Endothelial cell of umbilical vein (primary cell): ENCODE measurements around the gene C8A.

Experiments
- EZH2 ChIP-seq: IDR thresholded peaks from 2 replicates; pipeline ENCODE4 v1.6.1; 2012; ENCODE audit warnings: borderline replicate concordance, low read depth, mild to moderate bottlenecking, moderate library complexity, low read length, inconsistent platforms; ENCODE audit not compliant: severe bottlenecking
- FOS ChIP-seq: IDR thresholded peaks from 2 replicates; pipeline ENCODE4 v1.6.1; 2011; ENCODE audit warnings: mild to moderate bottlenecking, low read length, moderate library complexity, borderline replicate concordance; ENCODE audit not compliant: insufficient read depth
- GATA2 ChIP-seq: IDR thresholded peaks from 2 replicates; pipeline ENCODE4 v1.7.0; 2011; ENCODE audit warnings: low read depth, mild to moderate bottlenecking, moderate library complexity, mixed read lengths, low read length; ENCODE audit not compliant: insufficient read length, insufficient read depth
- JUN ChIP-seq: IDR thresholded peaks from 2 replicates; pipeline ENCODE4 v1.6.1; 2011; ENCODE audit warnings: borderline replicate concordance, low read depth; ENCODE audit not compliant: insufficient read length, insufficient read depth
- MAX ChIP-seq: IDR thresholded peaks from 2 replicates; pipeline ENCODE4 v1.6.1; 2011; ENCODE audit not compliant: insufficient read depth, insufficient read length
- MYC ChIP-seq: IDR thresholded peaks from one replicate; pipeline ENCODE4 v1.6.1; 2011; ENCODE audit warnings: mild to moderate bottlenecking, low read depth, low read length
- POLR2A ChIP-seq: IDR thresholded peaks from 2 replicates; pipeline ENCODE4 v1.6.1; 2012; ENCODE audit warnings: low read depth, mild to moderate bottlenecking, control low read depth, low read length
- POLR2AphosphoS5 ChIP-seq: IDR thresholded peaks from 2 replicates; pipeline ENCODE4 v1.6.1; 2012; ENCODE audit warnings: low read depth, mild to moderate bottlenecking, control low read depth, low read length, moderate library complexity; ENCODE audit not compliant: insufficient read depth
- TF ChIP-seq, protein P1 (sequence below), 2 donors: IDR thresholded peaks; 1 replicate in 1 of 2; 2 replicates in 1 of 2; pipeline ENCODE4 v1.5.1; 2011; ENCODE audit warnings: low read length in 2 of 2, mild to moderate bottlenecking in 2 of 2, moderate library complexity in 2 of 2, control low read depth in 1 of 2, inconsistent platforms in 1 of 2, low read depth in 1 of 2; ENCODE audit not compliant: insufficient read depth in 1 of 2; ENCODE audit errors: extremely low read depth in 1 of 2

- TF ChIP-seq, protein P1, sequence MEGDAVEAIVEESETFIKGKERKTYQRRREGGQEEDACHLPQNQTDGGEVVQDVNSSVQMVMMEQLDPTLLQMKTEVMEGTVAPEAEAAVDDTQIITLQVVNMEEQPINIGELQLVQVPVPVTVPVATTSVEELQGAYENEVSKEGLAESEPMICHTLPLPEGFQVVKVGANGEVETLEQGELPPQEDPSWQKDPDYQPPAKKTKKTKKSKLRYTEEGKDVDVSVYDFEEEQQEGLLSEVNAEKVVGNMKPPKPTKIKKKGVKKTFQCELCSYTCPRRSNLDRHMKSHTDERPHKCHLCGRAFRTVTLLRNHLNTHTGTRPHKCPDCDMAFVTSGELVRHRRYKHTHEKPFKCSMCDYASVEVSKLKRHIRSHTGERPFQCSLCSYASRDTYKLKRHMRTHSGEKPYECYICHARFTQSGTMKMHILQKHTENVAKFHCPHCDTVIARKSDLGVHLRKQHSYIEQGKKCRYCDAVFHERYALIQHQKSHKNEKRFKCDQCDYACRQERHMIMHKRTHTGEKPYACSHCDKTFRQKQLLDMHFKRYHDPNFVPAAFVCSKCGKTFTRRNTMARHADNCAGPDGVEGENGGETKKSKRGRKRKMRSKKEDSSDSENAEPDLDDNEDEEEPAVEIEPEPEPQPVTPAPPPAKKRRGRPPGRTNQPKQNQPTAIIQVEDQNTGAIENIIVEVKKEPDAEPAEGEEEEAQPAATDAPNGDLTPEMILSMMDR (IDR thresholded peaks at IDR 0.05; ENCODE audit: extremely low read depth in 1 of 2, insufficient read depth in 1 of 2, low read depth in 1 of 2, low read length in 2 of 2), result no peak
- no peak for TF ChIP-seq MAX
- TF ChIP-seq POLR2A, result no peak
- TF ChIP-seq EZH2, result no peak
- TF ChIP-seq MYC, result no peak
- TF ChIP-seq POLR2AphosphoS5, result no peak
- no peak for TF ChIP-seq JUN
- no peak for TF ChIP-seq FOS
- no peak for TF ChIP-seq GATA2
Measured at GRCh38 chr1:56844545-56845136, 10.0 kb upstream of the C8A start.
